Stimulated activated CD4-positive, alpha-beta T cell treated with anti-CD3 and anti-CD28 coated beads, Interleukin-1b, Interleukin-23, amount 100 ng/mL, for 4 hours (primary cell): ENCODE data around the gene CSNK1G2.
"Not testable (repeated sequence)": the region's sequence is repeated elsewhere in the genome, so short reads cannot be mapped to it uniquely, and the experiment has no call there.

Experiments used
- DNase-seq, 2 donors: peaks; one replicate each; pipeline ENCODE4 v3.0.0-alpha.2; 2020; ENCODE audit warnings: low read depth in 2 of 2

CSNK1G2 gene

DNA sequence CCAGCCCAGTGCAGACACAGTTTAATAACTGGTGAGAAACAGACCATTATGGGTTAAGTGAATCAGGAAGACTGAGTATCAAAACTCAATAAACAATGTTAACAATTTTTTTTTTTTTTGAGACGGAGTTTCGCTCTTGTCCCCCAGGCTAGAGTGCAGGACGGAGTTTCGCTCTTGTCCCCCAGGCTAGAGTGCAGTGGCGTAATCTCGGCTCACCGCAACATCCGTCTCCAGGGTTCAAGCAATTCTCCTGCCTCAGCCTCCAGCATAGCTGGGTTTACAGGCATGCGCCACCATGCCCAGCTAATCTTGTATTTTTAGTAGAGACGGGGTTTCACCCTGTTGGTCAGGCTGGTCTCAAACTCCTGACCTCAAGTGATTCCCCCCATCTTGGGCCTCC is 47.5 kb downstream of the CSNK1G2 start:
- DNase-seq = not testable (repeated sequence)

DNA sequence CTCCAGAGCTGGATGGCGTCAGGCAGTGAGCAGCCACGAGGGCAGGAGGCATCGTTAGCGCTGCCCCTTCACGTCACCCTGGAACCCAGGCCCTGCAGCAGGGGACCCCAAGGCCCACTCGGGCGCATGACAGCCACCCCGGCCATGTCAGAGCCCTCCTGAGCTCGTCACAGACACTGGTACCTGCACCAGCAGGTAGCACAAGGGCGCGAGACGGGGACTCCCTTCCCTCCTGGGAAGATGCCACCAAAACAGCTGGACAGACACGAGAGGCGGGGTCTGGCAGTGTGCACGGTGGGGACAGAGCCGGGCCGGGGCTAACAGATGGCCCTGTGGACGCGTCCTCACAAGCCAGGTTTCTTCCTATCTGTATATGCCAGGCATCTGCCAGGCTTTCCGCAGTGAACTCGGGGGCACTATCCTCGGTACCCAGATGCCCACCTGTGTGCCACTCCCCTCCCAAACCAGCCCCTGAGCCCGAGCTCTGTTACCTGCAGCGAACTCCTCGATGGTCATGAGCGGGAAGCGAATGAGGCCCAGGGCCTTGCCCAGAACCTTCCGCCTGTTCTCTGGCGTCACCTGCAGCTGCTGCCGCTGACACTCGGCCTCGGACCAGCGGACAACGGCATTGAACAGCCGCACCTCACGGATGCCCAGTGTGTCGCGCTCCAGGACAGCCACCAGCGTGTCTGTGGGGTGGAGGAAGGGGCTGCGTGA is 48.7 kb downstream of the CSNK1G2 start:
- DNase-seq = no peak

DNA sequence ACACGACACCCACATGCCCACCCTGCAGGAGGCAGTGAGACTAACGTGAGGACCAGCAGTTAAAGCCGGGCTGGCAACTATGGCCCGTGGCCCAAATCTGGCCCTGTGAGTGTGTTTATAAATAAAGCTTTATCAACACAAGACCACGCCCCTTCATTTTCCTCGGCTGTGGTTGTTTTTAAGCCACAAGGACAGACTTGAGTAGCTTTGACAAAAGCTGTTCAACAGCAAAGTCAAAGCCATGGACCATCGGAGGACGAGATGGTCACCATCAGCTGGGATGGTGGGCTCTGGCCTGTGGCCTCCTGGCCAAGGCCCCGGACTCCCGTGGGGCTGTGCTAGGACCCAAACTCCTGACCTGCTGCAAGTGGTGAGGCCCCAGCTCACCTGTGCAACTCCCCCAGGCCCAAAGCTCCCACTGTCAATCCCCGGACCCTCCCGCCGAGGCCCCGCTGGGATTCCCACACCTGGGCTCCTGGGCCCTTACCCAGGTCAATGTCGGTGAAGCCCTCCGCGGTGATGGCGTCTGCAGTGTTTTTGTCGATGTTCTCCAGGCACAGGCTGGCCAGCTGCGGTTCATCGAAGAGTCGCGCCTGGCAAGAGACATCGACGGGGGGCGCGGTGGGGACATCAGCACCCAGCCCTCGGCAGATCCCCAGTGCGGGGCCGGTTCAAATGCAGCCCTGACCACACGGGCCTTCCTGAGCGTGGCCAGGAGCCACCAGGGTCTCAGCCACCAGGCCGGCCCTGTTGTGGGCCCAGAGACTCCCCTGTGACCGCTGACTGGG is 49.5 kb downstream of the CSNK1G2 start:
- no peak for DNase-seq

DNA sequence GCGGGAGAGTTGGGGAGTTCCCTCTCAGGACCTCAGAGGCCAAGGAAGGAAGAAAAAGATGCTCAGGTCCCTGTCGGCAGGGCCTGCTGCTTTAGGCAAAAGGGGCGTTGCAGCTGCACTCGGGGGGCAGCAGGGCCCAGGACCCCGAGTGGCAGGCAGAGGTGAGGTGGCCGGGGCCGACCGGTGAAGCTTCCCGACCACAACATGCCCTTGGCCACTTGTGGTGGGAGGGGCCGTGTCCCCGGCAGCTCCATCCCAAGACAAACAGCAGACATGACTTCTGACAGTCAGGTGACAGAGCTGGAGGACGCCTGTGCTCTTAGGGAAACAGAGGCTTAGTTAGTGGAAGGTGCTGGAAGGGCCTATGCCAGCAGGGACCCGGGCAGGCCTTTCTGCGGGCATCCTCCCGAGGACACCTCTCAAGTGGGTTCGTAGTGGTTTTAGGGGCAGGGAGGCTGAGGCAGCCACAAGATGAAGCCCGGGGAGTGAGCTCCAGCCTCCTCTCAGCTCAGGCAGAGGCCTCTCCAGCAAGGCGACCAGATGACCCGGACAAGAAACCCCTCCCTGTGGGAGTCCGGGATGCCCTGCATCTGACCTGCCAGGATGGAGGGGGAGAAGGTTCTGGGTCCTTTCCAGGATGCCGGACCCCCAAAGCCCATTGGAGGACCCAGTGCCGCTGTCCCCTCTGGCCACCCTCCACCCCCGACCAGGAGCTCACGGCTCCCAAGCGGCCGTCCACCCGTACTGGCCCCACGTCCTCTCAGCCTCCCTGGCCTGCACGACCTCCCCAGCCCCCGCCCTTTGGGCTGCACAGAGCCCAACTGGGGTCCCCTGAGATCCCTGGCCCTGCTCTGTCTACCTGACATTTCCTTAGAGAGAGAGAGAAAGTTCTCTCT is 50.3 kb downstream of the CSNK1G2 start:
- no peak for DNase-seq

DNA sequence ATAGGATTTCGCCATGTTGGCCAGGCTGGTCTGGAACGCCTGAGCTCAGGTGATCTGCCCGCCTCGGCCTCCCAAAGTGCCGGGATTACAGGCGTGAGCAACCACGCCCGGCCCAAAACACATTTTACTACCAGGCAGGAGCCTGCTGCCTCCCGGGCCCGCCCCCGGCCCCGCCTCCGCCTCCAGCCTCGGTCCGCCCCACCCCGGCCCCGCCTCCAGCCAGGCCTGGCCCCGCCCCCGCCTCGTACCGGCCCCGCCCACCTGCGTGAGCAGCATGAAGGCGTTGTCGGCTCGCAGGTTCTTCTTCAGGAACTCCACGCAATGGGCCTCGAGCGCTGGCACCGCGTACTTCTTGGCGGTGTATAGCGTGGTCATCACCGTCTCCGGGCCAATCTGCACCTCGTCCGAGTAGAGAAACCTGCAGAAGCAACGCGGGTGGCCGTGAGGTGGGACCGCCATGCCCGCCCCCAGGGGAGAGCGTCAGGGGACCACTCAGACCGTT is 51.8 kb downstream of the CSNK1G2 start:
- DNase-seq = peak; percentile 19 to 33

DNA sequence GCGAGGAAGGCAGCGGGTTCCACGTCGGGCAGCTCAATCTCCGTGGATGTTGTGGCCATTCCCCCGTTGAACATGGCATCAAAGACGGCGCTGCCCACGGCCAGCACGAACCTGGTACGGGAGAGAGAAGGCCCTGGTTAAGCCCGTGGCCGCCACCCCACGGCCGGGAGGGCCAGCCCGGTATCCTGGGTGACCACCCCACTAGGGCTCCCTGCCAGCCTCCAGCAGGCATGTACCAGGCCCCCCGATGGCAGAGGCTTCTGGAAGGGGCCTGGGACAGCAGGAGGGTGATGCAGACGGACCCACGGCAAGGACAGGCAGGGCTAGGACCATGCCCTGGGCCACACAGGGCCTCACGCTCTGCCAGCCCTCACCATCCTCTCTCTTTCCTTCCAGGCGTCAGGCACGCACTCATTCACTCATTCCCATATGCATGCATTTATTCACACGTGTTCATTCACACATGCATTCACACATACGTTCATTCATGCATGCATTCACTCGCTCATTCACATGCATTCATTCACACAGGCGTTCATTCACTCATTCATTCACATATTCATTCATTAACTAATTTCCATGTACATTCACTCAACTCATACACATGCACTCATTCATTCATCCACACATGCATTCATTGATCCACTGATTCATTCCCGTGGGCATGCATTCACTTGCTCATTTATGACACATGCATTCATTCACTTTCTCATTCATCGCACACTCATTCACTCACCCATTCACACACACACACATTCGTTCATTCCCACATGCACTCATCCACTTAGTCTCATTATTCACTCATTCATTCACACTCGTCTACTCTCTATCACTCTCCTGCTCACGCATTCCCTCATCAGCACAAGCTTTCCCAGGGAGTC is 56.6 kb downstream of the CSNK1G2 start:
- no peak for DNase-seq

DNA sequence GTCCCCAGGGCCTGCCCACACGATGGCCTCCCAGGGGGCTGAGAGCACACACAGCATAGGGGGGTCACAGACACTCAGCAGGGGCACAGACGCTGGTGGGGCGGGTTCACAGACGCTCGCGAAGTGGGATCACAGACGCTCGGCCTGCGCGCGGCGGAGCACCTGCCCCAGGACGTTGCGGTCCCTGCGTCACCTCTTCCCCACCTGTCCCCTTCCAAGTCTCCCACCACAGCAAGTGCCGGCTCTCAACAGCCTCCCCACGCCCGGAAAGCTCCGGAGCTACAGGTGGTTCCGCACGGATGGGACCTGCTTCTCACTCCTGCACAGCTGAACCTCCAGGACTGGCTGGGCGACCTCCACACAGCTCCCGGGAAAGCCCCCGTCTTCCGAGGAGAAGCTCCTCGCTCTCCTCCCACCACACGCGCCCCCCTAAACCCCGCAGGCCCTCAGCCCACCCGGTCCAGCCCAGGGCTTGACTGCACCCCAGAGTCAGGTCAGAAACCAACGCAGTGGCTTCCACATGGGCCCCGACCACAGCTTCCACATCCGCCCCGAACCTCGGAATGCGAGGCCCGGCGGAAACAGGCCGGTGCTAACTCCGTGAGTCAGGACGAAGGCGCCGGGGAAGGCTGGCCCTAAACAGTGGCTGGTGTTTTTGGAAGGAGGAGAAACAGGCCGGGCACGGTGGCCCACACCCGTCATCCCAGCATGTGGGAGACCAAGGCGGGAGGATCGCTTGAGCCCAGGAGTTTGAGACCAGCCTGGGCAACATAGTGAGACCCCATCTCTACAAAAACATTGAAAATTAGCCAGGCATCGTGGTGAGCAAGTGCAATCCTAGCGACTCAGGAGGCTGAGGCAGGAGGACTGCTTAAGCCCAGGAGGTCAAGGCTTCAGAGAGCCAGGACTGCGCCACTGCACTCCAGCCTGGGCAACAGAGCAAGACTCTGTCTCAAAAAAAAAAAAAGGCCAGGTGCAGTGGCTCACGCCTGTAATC is 58.0 kb downstream of the CSNK1G2 start:
- no peak for DNase-seq

DNA sequence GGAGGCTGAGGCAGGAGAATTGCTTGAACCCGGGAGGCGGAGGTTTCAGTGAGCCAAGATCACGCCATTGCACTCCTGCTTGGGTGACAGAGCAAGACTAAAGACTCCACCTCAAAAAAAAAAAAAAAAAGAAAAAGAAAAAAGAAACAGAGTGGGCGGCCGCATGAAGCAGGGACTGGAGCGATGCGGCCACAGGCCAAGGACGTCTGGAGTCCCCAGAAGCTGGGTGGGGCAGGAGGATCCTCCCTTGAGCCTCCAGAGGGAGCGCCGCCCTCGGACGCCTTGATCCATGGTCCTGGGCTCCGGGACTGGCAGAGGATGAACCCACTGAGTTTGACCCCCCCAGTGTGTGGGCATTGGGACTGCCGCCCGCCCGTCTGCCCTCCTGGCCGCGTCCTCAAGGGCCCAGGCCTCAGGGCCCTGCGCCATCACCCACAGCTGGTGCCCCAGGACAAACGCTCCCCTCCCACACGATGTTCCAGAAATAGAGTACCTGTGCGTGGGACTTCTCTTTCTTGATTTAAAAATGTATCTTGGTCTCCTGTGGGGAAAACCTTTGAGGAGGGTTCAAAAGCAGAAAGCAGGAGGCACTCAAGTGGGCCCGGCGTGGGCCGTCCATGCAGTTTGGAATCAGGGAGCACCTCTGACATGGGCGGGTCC is 59.0 kb downstream of the CSNK1G2 start:
- no peak for DNase-seq

DNA sequence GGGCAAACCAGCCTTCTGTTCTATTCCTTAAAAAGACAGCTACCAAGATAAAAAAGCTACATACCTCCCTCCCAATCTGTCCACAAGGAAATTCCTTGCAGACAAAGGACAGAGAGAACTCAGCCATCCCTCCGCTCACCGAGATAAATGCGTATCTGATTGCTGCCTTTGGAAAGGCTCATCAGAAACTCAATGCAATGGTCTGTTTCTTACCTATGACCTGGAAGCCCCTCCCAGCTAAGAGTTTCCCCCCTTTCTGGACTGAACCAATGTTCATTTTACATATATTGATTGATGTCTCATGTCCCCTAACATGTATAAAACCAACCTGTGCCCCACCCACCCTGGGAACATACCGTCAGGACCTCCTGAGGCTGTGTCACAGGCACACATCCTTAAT is 62.9 kb downstream of the CSNK1G2 start:
- no peak for DNase-seq

DNA sequence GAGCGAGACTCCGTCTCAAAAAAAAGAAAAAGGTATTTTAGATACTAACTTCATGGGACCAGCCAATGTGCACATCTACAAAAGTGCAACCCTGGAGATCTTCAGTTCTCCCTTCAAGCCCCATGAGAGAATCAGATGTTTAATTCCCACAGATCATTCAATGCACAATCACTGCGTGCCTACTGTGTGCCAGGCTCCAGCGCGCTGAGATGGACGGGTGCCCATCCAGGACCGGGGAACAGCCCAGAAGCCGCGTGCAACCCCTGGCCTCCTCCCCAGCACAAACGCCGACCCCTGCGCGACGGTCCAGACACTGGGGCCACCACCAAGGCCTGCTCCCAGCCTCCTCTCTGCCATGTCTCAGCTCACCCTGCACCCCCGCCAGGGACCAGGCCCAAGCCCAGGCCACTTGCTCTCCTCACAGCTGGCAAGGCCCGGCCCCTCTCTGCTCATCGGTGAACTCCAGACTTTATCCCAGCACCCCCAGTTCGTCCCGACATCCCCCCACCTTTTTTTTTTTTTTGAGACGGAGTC is 69.2 kb downstream of the CSNK1G2 start:
- no peak for DNase-seq

DNA sequence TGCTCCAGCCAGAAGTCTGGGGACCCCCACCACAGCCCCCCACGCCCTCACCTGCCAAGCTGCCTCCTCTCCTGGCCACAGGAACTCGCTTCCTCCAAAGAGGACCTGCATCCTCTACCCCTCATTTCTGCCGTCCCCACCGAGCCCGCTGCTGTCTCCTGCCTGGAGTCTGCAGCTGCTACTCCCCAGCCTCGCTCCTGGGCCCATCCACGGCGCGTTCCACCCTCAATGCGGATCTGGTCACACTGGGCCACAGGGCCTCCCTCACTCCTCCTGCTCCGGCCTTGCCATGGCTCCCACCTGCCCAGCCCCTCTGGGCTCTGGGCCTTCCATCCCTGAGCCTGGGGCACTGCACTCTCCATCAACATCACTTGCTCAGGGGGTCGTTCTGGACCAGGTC is 70.2 kb downstream of the CSNK1G2 start:
- no peak for DNase-seq

DNA sequence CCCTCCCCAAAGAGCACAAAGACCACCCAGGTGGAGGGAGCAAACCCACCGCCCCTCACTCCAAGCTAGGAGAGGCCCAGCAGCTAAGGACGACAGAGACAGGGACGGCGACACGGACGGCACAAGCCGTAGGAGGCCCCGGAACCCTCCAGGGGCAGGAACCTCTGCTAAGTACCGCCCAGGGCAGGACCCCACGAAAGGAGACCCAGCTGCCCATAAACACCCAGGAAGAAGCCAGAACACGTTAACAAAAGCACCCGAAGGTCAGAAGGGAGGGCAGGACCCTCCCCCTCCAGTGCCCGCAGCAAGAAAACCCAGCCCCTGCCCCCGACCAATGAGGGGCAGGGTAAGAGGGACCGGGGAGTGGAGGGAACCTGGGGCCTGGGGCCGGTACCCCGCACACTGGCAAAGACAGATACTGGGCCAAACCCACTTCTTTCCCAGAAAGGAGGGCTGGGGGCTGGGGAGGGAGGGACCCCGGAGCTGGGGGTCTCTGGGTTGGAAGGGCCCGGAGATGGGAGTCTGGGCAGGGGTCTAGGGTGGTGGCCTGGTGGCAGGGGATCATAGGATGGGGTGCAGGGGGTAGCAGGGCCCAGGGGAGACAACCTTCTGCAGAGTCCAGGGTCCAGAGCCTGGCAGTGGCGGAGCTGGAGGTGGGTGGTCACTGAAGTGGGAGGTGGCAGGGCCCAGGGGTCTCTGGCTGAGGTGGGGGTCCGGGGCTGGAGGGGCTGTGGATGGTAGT is 72.1 kb downstream of the CSNK1G2 start:
- DNase-seq = no peak

DNA sequence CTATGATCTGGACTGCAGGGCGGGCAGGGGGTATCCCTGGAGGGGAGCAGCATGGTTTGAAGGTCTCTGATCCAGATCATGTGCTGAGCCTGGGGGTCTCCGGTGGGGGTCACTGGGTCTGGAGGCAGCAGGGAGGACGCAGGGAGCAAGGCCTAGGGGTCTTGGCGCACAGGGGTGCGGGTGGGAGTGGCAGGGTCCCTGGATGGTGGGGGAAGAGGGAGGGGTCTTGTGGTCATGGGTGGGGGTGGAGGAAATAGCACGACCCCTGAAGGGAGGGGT is 72.7 kb downstream of the CSNK1G2 start:
- DNase-seq = no peak

DNA sequence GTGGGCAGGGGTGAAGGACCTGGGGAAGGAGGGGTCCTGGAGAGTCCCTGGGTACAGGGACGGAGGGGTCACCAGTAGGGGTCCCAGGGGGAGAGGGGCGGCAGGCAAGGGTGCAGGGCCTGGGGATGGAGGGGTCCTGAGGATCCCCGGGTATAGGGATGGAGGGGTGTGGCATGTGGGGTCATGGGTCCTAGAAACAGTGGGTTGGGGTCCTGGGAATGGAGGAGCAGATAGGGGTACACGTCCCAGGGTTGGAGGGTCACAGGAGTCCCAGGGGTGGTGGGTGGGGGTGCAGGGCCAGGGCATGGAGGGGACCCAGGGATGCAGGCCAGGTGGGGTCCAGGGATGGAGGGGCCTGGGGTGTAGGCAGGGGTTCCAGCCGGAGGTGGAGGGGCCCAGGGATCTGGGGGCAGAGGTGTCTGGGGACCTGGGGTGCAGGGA is 73.2 kb downstream of the CSNK1G2 start:
- no peak for DNase-seq

DNA sequence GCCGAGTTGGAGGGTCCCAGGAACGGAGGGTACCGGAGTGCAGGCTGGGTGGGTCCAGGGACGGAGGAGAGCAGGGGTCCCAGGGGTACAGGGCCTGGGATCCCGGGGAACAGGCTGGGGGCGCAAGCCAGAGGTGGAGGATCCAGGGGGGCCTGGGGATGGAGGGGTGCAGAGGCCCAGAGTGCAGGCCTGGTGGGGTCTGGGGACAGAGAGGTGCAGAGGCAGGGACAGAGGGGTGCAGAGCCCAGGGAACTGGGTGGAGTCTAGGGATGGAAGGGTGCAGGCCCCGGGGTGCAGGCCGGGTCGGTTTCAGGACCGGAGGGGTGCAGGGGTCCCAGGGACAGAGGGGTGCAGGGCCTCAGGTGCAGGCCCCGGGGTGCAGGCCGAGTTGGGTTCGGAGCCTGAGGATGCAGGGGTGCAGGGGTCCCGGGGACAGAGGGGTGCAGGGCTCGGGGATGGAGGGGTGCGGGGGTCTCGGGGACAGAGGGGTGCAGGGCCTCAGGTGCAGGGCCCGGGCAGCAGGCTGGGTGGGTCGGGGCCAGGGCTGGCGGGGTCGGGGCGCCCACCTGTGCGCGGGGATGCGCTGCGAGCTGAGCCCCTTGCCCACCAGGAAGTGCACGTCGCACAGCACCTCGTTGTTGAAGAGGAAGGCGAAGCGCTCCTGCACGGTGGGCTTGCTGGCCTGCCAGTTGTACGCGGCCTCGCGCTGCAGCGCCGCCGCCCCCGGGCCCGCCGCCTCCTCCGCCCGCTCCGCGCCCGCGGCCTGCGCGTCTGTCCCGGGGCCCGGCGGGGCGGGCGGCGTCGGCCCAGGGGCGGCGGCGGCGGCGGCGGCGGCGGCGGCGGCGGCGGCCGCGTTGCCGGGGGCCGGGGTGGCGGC is 74.0 kb downstream of the CSNK1G2 start:
- DNase-seq = peak in 1 of 2 donors; percentile 25

DNA sequence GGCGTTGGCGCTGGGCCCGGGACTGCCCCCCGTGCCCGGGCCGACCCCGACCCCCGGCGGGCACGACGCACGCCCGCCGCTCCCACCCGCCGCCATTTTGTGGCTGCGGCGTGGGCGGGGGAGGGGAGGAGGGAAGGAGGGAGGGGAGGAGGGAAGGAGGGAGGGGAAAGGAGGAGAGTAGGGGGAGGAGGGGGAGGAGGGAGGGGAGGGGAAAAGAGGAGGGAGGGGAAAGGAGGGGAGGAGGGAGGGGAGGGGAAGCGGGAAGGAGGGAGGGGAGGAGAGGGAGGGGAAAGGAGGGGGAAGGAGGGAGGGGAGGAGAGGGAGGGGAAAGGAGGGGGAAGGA is 74.6 kb downstream of the CSNK1G2 start, which contains the start of gene BTBD2:
Gene BTBD2, minus strand, starts transcription at position 107 of the 343 bp plus-strand sequence. Its CDS starts 11 bp downstream, at position 96.
- DNase-seq = peak; percentile 57 to 65

DNA sequence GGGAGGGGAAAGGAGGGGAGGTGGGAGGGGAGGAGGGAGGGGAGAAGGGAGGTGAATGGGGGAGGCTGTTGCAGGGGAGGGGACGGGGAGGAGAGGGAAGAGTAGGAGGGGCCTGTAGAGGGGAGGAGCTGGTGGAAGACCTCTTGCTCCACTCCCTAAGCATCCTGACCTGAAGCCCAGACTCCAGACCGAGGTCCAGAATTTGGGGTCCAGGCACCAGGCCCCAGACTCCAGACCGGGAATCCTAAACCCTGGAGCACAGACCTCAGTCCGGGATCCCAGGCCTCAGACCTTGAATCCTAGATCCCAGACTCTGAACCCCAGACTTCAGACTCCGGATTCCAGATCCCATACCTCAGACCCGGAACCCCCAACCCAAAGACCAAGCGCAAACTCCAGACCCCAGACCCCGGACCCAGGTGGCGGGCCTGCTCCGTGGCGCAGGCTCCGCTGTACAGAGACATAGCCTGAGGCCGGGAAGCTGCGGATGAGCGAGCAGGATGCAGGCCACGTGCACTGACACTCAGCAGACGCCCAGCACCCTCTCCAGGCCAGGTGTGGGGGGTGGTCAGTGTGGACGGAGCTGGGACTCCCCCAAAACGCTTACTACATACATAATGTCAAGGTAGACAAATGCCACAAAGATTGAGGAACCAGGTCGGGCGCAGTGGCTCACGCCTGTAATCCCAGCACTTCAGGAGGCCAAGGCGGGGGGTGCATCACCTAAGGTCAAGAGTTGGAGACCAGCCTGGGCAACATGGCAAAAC is 75.3 kb downstream of the CSNK1G2 start:
- DNase-seq = peak in 1 of 2 donors; percentile 46
